ENCODE data around the gene LRRC27. TPM values are rescaled to one million over a fixed set of nuclear protein-coding genes. Genes with fewer than 3 reads are reported as not detected.

The LRRC27 gene
- total RNA-seq, 4 donors from 2014 or later: 1.5 to 5.3 (median 2.4) TPM

DNA sequence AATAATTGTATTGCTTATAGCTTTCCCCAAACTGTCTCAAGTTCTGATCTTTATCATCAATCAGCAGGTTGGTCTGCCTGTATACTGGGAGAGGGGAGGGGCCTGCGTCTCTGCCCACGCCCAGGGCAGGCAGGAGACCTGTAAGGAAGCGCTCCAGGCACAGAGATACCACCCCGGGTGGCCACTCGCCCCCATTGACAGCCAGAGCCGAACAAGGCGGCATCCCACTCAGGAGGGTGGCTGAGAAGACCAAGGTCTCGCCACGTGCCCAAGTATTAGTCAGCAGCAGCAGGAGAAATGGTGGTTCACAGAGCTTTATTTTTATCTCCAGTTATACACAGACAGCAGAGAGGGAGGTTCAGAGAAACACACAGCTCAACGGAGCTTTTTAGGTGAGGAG, 31.4 kb upstream of the LRRC27 start:
- no peak for DNase-seq

DNA sequence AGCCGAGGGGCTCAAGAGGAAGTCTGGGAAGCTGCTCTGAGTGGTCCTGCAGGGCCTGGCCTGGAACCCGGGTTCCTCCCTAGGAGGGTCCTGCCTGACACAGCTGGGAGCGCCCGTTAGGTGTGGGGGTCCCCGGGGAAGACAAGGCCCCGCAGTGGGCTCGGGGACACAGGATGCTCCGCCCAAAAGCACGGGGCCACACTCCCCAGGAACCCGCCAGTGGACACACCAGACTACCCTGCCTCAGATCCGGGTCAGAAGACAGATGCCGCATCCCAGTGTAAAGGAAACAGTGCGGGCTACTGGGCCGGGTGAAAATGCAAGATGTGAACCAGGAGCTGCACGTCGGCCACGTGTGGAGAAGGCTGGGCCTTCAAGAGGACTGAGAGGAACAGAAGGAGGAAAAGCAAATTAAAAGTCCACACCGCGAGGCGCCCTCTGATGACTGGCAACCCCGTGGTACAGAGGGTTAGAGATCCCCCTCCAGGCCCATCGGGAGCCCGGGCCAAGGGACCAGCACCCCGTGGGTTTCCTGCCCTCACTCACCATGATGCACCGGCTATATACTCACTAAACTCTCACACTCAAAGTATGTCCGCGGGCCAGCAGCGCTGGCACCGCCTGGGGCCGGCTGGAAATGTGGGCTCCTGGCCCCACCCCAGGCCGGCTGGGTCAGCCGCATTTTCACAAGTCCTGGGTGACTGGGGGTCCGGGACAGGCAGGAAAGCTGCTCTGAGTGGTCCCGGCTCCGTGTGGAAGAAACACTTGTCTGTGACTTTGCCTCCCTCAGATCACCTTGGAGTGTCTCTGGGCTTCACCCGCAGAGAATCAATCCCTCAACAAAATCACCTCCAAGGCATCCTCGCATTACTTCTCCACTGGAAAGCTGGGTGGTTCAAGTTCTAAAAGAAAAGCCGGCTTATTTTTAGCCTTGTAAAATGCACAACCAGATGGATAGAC, 30.3 kb upstream of the LRRC27 start:
- peaks cover under 1 to 4% (median 1%) of the 10 kb centered on the region in 3 donors for H3K4me1 ChIP-seq
- H3K36me3 ChIP-seq: no peaks in the 10 kb centered on the region
- intact Hi-C loops (cut with DNase I): no loop called here
- no peak overlapping the region for H3K4me3 ChIP-seq
- H3K27ac ChIP-seq: no peak overlapping the region
- TF ChIP-seq CTCF (IDR thresholded peaks at IDR 0.05) (no peak), POLR2A (IDR thresholded peaks at IDR 0.05) (no peak)
- no peak for DNase-seq
- H3K9me3 ChIP-seq: no peaks in the 10 kb centered on the region
- peaks cover 0 to 21% (median 0%) of the 10 kb centered on the region in 4 donors for H3K27me3 ChIP-seq
- WGBS, 2 donors: 89 to 93% methylated on average over 11 to 17 of the region's 38 CpGs

More for the DNA sequence above, 31.4 kb upstream of the LRRC27 start:
- TF ChIP-seq CTCF (IDR thresholded peaks at IDR 0.05) (no peak), POLR2A (IDR thresholded peaks at IDR 0.05) (no peak)
- intact Hi-C loops (cut with DNase I): no loop called here
- 79 to 83% methylated on average over 1 to 3 of the region's 10 CpGs for WGBS, 2 donors
- Histone ChIP-seq H3K36me3 (no peaks in the 10 kb centered on the region), H3K9me3 (no peaks in the 10 kb centered on the region), H3K4me1 (no peaks in the 10 kb centered on the region), H3K27me3 (peaks cover 0 to 10% (median 0%) of the 10 kb centered on the region in 4 donors), H3K4me3 (no peak overlapping the region), H3K27ac (no peak overlapping the region)

DNA sequence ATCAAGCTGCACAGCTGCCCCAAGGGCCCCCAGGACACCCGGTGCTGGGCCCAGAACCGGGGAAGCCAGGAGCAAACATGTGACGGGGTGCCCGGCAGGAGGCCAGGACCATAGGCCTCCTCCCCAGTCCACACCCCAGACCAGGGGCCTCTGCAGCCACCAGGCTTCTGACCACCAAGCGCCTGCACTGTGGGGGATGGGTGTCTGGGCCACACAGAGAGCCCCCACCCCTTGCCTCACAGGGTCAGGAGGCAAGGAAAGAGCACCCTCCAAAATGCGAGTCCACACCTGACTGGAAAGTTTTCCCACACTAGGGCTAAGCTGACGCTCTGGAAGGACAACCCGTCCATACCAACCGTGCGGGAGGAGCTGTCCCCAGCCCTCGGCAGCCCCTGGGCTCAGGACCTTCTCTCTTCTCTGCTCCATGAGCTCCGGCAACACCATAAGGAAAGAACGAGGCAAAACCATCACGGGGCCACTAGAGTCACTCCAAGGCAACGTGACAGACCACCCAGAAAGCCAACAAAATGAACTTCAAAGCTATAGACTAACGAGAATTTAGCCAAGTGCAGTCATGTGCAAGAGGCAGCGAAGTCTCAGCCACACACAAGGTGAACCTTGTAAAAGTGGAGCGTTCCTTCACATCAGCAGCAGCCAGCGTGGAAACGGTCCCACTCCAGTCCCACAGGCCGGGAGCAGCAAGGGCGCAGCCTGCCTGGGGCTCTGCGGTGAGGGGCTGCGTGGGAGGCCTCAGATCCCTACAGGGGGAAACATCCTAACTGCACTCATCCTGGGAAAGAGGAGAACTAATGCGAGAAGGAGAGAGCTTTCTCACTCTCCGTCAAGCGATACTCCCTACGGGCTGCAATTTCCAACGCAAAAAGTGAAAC, 29.3 kb upstream of the LRRC27 start:
- no peak for TF ChIP-seq CTCF (IDR thresholded peaks at IDR 0.05)
- no peak for TF ChIP-seq POLR2A (IDR thresholded peaks at IDR 0.05)
- H3K27ac ChIP-seq: no peak overlapping the region
- no peak for DNase-seq
- H3K9me3 ChIP-seq: no peaks in the 10 kb centered on the region
- intact Hi-C loops (cut with DNase I): no loop called here
- H3K27me3 ChIP-seq: peaks cover 0 to 29% (median 0%) of the 10 kb centered on the region in 4 donors
- H3K4me3 ChIP-seq: no peak overlapping the region
- WGBS, 2 donors: 87 to 90% methylated on average over 13 to 19 of the region's 29 CpGs
- no peaks in the 10 kb centered on the region for H3K36me3 ChIP-seq
- peaks cover 4 to 12% (median 7%) of the 10 kb centered on the region in 3 donors for H3K4me1 ChIP-seq

- WGBS, 2 donors: 91 to 92% methylated on average over 20 to 21 of the region's 21 CpGs
- intact Hi-C loops (cut with DNase I): no loop called here
- H3K27me3 ChIP-seq: peaks cover 0 to 30% (median 0%) of the 10 kb centered on the region in 4 donors
- H3K36me3 ChIP-seq: no peaks in the 10 kb centered on the region
- no peak for DNase-seq
- TF ChIP-seq CTCF (IDR thresholded peaks at IDR 0.05) (no peak), POLR2A (IDR thresholded peaks at IDR 0.05) (no peak)
- peaks cover 4 to 16% (median 10%) of the 10 kb centered on the region in 3 donors for H3K4me1 ChIP-seq
- H3K4me3 ChIP-seq: no peak overlapping the region
- H3K9me3 ChIP-seq: no peaks in the 10 kb centered on the region
- no peak overlapping the region for H3K27ac ChIP-seq
Measured at GRCh38 chr10:132303361-132304115, 28.5 kb upstream of the LRRC27 start.

Measured in esophagus squamous epithelium (tissue), 5 donors.